ENCODE data around the gene VWDE.

Gene VWDE

GRCh38 chr7:12327922-12328321, 75.7 kb downstream of the VWDE start:
- no peak for DNase-seq

GRCh38 chr7:12325646-12326045, 78.0 kb downstream of the VWDE start:
- DNase-seq = no peak

- no peak for DNase-seq
These were observed 80.2 kb downstream of the VWDE start for GRCh38 chr7:12323415-12323814.

- no peak for DNase-seq
These were observed 80.8 kb downstream of the VWDE start for GRCh38 chr7:12322903-12323300.

- peak; percentile 42 for DNase-seq
These were observed 81.3 kb downstream of the VWDE start for GRCh38 chr7:12322284-12322902.

GRCh38 chr7:12320987-12321647, 82.5 kb downstream of the VWDE start:
- DNase-seq = no peak

GRCh38 chr7:12320241-12320986, 83.3 kb downstream of the VWDE start:
- DNase-seq = no peak

- DNase-seq = no peak
These were observed 86.0 kb downstream of the VWDE start for GRCh38 chr7:12317675-12318074.

- no peak for DNase-seq
These were observed 86.7 kb downstream of the VWDE start for GRCh38 chr7:12316925-12317324.

GRCh38 chr7:12315049-12315448, 88.6 kb downstream of the VWDE start:
- no peak for DNase-seq

- DNase-seq = no peak
These were observed 89.5 kb downstream of the VWDE start for GRCh38 chr7:12314199-12314598.

GRCh38 chr7:12305502-12305901, 98.2 kb downstream of the VWDE start:
- DNase-seq = no peak

- DNase-seq = no peak
These were observed 100.2 kb downstream of the VWDE start for GRCh38 chr7:12303495-12303894.

GRCh38 chr7:12303062-12303461, 100.6 kb downstream of the VWDE start:
- no peak for DNase-seq

GRCh38 chr7:12300415-12300814, 103.2 kb downstream of the VWDE start:
- no peak for DNase-seq

GRCh38 chr7:12299367-12299766, 104.3 kb downstream of the VWDE start:
- DNase-seq = no peak

GRCh38 chr7:12297283-12298108, 106.2 kb downstream of the VWDE start:
- no peak for DNase-seq

GRCh38 chr7:12296051-12296570, 107.6 kb downstream of the VWDE start:
- no peak for DNase-seq

GRCh38 chr7:12294701-12295100, 109.0 kb downstream of the VWDE start:
- no peak for DNase-seq

GRCh38 chr7:12291870-12292269, 111.8 kb downstream of the VWDE start:
- no peak for DNase-seq

GRCh38 chr7:12290761-12291160, 112.9 kb downstream of the VWDE start:
- DNase-seq = no peak

- DNase-seq = no peak
These were observed 113.7 kb downstream of the VWDE start for GRCh38 chr7:12289996-12290395.

- no peak for DNase-seq
These were observed 115.8 kb downstream of the VWDE start for GRCh38 chr7:12287901-12288300.
